GM18508 (cell line): Measurements from ENCODE around the gene R3HDM4.
"Not testable (repeated sequence)": the region's sequence is repeated elsewhere in the genome, so short reads cannot be mapped to it uniquely, and the experiment has no call there.

Experiments used
- ATAC-seq: cut with Tn5 transposase; IDR thresholded peaks from one replicate; pipeline ENCODE4 v1.9.1; 2021; ENCODE audit warnings: moderate number of reproducible peaks; ENCODE audit not compliant: insufficient read depth, unreplicated experiment

Gene R3HDM4

GRCh38 chr19:878751-879561, 34.1 kb downstream of the R3HDM4 start:
- ATAC-seq = not testable (repeated sequence)

- ATAC-seq = not testable (repeated sequence)
Observed at GRCh38 chr19:877992-878660, 34.9 kb downstream of the R3HDM4 start.

GRCh38 chr19:876780-877314, 36.2 kb downstream of the R3HDM4 start:
- ATAC-seq = no peak

GRCh38 chr19:876089-876488, 36.9 kb downstream of the R3HDM4 start:
- ATAC-seq = no peak

GRCh38 chr19:875265-875879, 37.6 kb downstream of the R3HDM4 start:
- ATAC-seq = no peak

- ATAC-seq = no peak
Observed at GRCh38 chr19:873561-874041, 39.4 kb downstream of the R3HDM4 start.

GRCh38 chr19:873084-873483, 39.9 kb downstream of the R3HDM4 start:
- ATAC-seq = no peak

- ATAC-seq = no peak
Observed at GRCh38 chr19:872266-872951, 40.6 kb downstream of the R3HDM4 start.

- no peak for ATAC-seq
Observed at GRCh38 chr19:871446-872265, 41.4 kb downstream of the R3HDM4 start.

- no peak for ATAC-seq
Observed at GRCh38 chr19:870963-871401, 42.0 kb downstream of the R3HDM4 start.

GRCh38 chr19:870314-870713, 42.7 kb downstream of the R3HDM4 start:
- ATAC-seq = no peak

GRCh38 chr19:869245-870177, 43.5 kb downstream of the R3HDM4 start:
- ATAC-seq = no peak

- no peak for ATAC-seq
Observed at GRCh38 chr19:868458-869244, 44.4 kb downstream of the R3HDM4 start.

GRCh38 chr19:867855-868457, 45.1 kb downstream of the R3HDM4 start:
- ATAC-seq = no peak

- no peak for ATAC-seq
Observed at GRCh38 chr19:867301-867793, 45.7 kb downstream of the R3HDM4 start.

- ATAC-seq = no peak
Observed at GRCh38 chr19:866769-867300, 46.2 kb downstream of the R3HDM4 start.

- no peak for ATAC-seq
Observed at GRCh38 chr19:863315-863620, 49.8 kb downstream of the R3HDM4 start.
